GM12801 (cell line): ENCODE results near the gene HOXA1.

ENCODE experiments used
- CTCF ChIP-seq: IDR thresholded peaks from one replicate; pipeline ENCODE4 v1.5.1; 2011; ENCODE audit warnings: control low read depth; ENCODE audit not compliant: insufficient read length; ENCODE audit errors: extremely low read depth

HOXA1 gene

GRCh38 chr7:27117887-27118491 is 22.2 kb upstream of the HOXA1 start:
- no peak for TF ChIP-seq CTCF

GRCh38 chr7:27116962-27117886 is 21.4 kb upstream of the HOXA1 start:
- no peak for TF ChIP-seq CTCF

GRCh38 chr7:27116031-27116961 is 20.5 kb upstream of the HOXA1 start:
- TF ChIP-seq CTCF = no peak

GRCh38 chr7:27115221-27116026 is 19.6 kb upstream of the HOXA1 start:
- TF ChIP-seq CTCF = no peak

- no peak for TF ChIP-seq CTCF
Observed at GRCh38 chr7:27114881-27115220, 19.1 kb upstream of the HOXA1 start.

- no peak for TF ChIP-seq CTCF
Observed at GRCh38 chr7:27113991-27114769, 18.4 kb upstream of the HOXA1 start.
